HG03175 (cell line): Measurements from ENCODE around the gene PTPRM.

Experiments
- ATAC-seq: cut with Tn5 transposase; IDR thresholded peaks from one replicate; pipeline ENCODE4 v1.9.1; 2021; ENCODE audit warnings: mild to moderate bottlenecking, moderate library complexity; ENCODE audit not compliant: unreplicated experiment

PTPRM gene

DNA sequence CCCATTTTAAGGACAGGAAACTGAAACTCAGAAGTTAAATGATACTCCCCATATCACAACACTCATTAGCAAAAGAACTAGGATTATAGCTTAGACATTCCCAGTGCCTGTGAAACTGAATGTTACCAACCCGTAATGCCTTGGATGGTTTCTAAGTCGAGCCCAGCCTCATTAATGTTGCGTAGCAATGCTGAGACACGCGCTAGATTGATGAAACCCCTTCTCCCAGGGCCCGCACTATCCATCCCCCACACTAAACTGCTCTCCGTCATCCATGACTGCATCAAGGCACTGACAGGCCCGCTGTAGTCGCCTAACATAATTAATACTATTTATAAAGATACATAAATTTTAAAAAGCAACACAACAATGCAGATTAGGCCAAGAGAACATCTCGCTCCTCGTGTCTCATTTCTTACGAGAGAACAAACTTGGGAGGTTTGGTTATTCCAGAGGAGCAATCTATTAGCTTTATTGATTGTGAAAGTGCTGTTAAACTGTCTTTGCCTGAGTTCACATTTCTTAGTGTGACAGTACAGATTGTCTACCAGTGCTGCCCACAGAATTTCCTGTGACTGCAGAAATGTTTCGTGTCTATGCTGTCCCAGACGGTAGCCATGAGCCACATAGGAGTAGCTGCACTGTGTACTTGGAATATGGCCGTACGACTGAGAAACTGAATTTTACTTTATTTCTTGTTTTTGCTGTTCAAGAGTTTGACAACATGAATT is 729.9 kb downstream of the PTPRM start:
- no peak for ATAC-seq

DNA sequence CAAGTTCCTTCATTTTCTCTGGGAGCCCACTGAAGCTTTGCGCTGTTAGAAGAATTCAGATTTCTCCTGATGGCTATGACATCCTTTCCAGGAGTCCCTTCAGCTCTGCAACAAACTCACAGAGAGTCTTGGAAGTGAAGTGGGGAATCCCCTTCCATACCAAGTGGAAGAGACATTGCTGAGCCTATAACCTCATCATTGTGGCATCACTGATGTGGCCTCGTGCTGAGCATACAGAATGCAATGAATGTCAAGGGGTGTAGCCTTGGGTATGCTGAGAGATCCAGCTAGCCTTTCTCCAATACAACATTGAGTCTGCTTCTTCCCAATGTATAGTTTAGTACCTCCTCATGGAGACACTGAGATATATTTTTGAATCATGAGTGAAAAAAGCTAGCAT is 731.1 kb downstream of the PTPRM start:
- no peak for ATAC-seq

DNA sequence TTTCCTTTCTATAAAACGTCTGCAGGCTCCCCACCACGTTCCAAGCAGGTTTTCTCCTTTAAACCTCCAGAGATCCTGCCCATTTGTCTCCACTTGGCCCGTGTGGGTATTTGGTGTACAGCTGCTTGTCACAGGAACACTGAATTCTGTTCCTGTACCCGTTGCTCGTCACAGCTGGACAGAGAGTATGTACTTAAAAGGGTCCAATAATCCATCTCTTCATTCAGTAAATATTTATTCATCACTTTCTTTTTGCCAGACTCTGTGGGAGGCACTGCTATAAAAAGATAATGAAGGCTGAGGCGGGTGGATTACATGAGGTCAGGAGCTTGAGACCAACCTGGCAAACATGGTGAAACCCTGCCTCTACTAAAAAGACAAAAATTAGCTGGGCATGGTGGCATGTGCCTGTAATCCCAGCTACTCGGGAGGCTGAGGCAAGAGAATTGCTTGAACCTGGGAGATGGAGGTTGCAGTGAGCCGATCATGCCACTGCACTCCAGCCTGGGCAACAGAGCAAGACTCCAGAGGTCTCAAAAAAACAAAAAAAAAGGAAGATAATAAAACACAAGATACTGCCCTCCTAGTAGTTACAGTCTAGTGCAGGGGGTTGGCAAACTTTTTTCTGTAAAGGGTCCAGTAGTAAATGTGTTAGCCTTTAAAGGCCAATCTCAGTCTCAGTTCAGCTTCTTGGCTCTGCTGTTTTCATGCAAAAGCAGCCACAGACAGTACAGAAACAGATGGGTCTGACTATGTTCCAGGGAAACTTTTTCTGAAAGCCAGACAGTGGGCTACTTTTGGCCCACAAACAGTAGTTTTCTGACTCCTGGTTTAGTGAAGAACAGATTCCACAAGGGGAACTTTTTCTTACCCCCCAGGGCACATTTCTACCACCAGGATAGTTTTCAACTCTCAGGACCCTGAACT is 732.2 kb downstream of the PTPRM start:
- no peak for ATAC-seq

DNA sequence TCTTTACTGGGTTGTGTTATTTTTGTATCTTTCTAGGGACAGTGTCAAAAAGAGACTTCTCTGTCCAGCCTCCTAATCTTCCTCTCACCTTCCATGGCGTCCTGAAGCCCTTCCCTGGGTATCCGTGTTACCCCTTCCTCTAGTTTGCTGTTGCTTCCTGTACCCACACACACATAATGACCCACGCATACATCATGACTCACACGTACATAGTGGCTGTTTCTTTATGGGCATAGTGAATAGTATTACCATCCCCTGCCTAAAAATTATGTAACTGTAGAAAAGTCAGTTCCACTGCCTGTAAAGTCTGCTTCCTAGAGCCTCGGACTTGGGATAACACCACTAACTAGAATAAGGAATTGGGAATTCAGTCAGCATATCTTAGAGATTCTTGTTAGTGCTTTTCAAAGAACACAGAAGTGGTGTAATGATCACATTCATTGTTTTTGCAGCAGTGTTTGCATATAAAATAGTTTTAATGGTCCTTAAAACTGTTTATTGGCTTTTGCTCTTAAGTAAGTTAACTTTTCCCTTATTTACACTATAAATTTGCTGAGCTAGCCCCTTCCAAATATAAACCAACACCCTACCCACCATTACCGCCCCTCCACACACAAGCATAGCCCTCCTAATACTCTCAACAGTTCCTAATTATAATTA is 733.8 kb downstream of the PTPRM start:
- ATAC-seq = no peak

DNA sequence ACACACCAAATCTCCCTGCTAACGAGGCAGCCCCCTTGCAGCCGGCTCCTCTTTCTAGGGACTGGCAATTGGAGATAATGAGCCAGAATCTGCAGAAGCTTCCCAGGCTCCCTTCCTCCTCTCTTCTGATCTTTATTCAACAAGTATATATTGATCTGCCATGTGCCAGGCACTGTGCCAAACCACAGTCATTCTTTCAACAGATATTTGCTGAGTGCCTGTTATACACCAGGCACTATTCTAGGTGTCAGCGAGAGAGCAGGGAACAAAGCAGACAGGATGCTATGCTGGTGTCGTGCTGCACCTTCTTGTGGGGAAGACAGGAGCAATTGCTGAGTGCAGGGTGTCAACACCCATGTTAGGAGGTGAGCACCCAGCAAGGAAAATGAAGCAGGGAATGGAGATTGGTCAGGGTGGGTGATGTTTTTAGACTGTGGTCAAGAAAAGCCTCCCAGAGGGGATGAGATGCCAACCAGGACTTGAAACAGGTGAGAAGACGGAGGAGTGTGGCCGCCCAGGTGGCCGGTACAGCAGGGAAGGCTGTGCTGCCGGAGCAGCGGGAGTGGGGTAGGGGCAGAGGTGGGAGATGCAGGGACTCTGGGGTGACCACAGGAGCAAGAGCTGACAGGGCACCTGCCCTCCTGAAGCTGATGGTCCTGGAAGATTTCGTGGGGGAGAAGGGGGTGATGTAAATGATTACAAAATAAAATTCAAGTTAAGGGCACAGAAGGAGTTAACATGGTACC is 734.5 kb downstream of the PTPRM start:
- no peak for ATAC-seq

DNA sequence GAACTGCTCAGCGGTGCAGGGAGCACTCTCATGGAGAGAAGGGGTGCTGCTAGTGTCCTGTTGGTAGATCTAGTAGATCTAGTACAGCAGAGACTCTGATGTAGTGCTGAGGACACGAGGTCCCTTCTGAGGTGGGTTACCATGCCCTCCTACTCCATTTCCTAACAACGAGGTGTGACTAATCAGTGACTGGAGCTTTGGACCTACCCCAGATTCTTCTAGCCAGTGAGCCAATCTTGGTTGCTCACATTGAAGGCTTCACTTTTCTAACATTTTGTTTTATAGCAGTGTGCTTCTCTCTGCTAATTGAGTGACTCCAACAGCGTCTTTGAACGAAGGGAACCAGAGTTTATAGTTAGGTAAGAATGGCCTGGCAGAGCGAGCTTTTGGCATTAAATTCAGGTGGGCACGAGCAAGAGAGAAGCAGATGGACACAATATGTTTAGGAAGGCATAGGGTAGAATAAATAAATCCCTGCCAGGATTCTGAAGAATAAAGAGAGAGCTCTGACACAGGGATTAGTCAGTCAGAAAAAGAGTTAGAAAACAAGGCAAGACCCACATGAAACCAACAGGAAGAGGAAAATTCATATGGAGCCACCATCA is 736.1 kb downstream of the PTPRM start:
- ATAC-seq = no peak

DNA sequence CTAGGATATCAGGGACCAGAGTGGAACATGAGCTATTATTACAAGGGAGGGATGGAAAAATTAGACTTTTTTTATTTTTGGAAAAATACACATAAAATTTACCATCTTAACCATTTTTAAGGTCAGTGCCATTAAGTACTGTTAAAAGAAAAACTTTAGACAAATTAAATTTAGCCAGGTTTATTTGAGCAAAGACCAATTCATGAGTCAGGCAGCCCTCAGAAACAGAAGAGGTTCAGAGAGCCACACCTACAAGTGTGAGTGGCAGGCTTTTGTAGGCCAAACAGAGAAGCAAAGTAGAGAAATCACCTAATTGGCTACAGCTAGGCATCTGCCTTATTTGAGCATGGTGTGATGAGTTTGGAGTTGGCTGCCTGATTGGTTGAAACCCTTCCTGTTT is 740.8 kb downstream of the PTPRM start:
- no peak for ATAC-seq

DNA sequence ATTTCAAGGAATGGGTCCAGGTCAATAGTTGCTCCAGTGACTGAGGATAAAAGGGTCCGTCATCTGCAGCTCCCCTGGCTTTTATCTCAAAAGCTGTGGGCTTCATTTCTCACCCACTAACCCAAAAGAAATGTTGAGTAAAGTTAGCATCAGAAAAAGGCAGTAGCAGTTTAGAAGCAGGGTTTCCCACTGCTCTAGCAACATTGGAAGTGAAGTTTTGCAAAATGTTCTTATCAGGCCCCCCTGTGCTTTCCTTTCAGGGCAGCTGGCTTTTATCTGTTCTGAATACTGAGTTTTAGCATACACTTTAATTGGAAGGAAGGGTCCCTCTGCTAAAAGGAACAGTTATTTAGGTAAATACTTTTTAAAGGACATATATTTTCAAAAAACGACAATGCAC is 745.9 kb downstream of the PTPRM start:
- no peak for ATAC-seq

DNA sequence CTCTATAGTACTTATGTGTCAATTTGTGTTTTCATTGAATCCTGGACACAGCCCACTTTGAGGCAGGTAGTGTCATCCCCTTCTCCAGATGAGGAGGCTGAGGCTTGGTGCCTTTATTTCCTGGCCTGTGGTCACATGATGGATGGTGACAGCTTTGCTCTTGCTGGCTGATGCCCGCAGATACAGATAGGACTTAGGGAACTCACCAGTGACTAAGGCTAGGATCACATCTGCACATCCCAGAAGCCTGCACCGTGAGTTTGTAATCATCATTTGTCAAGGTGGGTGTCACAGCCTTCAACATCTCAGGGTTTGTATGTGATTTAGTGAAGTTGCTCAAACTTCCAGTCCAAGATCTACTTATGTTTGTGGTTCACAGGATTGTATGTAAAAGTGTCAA is 747.0 kb downstream of the PTPRM start:
- ATAC-seq = no peak

DNA sequence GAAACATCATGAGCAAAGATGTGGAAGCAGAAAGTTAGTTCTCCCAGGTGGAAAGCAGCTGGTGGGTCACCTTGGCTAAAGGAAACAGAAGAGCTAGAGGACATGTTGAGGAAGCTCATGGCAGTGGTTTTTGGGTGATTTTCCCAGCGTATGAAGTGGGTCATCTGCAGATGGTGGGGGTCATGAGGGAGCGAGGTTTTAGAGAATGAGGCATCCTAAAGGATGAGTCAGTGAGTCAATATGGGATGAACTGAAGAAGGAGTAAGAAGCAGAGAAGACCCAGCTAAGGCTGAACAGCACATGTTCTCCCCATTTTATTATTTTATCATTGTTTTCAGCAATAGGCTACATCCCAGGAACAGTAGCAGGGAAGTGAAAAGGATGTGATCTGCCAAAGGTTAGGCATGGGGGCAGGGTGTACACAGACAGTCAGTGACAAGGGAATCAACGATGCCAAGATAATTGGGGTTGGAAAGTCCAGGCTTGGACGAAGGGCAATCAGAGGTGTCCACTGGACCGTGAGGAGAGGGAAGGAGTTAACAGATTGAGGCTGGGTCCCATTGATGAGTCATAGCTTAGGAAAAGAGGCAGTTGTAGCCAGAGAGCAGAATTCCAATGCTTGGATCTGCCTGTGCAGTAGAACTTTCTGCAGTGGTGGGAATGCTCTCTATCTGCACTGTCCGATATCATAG is 752.8 kb downstream of the PTPRM start:
- ATAC-seq = no peak

DNA sequence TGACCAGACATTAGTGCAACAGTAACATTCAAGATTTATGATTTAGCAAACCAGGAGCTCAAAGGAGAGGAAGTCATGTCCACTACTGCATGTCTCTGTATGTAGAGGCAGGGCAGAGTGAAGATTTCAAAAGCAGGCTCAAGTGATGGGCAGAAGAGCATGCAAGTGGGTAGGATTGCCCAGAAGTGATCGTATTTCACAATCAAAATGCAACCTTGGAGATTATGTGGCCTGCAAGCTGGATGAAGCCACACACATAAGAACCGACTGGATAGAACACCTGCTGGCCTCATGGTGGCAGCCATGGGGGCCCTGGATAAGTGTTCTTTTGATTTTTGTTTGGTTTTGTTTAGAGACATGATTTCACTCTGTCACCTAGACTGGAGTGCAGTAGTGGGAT is 755.4 kb downstream of the PTPRM start:
- ATAC-seq = no peak

DNA sequence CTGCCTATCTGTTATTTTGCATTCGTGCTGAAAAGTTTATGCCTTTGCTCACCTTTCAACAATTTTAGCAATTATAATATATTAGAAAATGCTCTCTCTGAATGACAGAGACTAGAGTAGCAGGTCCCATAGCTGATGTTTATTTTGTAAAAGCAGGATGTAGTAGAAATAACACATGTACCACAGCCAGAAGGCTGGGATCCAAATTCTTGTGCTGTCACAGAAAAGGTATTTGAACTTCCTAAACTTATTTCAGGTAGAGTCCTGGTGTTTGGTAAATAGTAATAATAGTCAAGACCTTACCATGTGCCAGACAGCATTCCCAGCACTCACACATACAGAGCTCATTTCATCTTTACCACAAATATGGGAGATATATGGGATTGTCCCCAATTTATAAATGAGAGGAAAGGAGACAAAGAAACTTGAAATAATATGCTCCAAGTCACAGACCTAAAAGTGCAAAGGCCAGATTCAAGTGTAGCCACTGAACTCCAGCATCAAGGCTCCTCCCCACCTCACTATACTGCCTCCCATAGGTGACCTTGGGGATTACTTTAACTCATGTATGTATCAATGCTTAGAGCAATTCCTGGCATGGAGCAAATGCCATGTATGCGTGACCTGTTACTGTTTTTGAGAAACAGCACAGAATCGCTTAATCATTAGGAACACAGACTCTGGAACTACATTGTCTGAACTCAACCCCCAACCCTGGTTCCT is 757.4 kb downstream of the PTPRM start:
- ATAC-seq = no peak

DNA sequence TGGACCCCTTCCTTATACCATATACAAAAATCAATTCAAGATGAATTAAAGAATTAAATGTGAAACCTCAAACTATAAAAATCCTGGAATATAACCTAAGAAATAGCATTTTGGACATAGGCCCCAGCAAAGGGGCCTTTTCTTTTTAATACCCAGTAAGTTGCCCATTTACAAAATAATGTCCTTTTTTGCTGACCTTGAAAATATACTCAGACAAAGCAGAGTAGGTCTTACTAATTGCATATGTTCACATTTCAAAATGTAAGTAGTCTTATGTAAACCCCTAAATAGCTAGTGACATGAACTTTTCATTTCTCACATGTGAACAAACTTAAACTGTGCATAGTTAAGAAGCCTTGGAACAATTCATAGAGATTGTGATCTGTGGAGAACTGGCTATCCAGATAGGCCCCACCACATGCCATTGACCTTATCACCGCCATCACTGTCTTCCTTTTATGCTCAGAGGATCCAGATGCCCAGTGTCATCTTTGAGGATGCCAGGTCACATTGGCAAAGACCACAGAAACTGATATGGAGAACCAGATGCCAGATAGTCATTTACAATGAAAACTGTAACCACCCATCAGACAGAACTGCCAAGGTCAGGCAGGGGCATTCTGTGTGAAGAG is 759.8 kb downstream of the PTPRM start:
- no peak for ATAC-seq

DNA sequence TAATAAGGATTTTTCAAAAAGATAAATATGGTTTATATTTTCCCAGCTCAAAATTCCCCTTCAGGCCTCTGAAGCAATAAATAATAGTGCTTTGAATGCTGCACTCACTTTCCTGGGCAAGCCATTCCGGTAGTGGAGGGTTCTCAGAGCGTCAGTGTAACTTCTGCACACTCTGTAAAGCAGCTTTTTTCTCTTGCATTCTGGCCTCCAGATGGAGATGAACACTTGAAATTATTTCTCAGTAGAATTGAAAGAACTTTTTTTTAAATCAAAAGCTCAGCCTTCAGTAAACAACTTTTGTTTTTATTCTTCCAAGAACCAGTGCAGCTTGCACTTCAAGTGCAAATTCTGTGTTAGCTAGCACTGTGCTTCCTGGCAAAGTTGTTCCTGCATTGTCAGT is 761.0 kb downstream of the PTPRM start:
- ATAC-seq = no peak

DNA sequence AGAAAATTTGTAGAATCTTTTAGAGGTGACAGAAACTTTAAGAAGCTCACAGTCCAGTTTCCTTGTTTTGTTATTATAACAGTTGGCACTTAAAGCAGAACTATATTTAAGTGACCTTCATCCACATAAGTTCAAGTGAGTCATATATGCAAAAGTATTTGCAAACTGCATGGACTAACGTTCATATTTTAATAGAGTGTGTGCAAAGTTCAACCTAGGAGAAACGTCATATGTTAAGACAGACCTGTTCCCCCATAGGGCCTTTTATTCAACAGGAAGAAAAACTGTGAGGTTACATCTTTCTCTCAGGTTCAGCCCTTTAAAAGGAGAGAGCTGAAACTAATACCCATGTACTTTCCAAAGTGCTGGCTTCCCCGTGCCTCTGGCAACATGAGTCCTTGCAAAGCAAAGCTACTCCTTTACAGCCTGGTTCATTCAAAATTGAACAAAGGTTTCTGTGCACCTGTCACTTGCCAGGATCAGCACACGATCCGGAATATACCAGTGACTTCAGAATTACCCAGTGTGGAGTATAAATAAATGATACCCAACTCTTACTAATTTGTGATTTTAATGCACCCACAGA is 762.2 kb downstream of the PTPRM start:
- ATAC-seq = no peak

DNA sequence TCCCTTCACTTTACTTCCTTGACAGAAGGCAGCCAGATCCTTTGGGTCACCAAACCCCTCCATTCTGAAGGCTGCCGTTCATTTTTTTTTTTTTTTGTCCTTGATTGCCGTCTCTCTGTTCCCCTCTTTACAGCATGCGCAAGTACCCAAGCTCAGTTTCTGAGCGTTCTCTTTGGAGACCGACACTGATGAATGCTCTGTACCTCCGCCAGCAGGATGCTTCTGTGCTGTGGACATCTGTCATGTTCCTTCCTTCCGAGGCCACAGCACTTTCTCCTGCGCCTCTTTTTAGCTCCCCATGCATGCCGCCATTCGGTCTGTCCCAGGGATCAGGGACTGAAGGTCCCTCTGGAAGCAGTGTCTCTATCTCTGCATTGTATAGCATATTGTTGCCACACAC is 763.5 kb downstream of the PTPRM start:
- ATAC-seq = no peak

DNA sequence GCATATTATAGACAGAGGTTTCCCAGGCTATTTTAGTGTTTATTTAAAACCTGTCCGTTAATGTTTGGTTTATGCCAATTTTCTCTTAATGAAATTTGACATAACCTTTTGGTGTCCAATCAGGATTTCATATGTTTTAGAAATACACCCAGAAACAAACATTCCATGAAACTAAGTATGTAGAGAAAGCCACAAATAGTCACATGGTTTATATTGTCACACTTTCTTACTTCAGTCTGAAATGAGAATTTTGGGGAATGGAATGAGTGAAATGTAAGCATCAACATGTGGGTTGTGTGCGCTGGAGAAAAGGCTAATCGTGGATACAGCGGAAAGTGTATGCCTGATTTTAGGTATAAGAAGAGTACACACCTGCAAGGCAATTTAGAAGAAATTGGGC is 765.2 kb downstream of the PTPRM start:
- no peak for ATAC-seq

DNA sequence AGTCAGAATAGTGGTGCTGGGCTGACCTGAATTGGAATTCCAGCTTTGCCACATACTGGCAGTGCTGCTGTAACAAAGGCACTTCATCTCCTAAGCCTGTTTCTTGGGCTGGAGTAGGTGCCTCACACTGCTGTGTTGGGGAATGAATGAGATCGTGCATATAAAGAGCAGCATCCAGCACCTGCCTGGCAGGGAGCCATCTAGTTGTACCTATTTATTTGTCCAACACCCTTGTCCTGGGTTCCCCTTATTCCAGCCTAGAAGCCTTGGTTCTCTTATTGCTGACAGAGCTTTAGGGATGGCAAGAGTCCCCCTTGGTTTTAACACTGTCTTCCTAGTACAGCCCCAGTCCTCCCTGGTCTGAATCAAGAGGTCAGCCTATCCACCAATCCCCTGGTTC is 766.8 kb downstream of the PTPRM start:
- ATAC-seq = no peak

DNA sequence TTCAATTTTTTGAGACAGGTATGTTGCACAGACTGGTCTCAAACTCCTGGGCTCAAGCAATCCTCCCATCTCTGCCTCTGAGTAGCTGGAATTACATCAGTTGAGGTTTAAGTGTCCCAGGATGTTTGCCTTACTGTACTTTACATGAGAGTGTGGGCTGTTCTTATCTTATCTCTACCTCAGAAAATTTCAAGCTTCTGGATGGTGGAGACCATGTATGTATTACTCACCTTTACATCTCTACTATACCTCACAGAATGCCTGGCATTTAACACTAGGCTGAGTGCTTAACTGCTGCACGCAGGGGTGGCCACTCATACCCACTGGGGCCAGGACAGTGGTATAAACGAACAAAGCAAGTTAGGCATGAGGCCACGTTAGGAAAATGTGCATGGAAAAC is 770.1 kb downstream of the PTPRM start:
- ATAC-seq = no peak
